ENCODE data around the gene PTPN14.
A peak's percentile ranks its signal among the peaks of the same experiment; 100 is the strongest.

DNA sequence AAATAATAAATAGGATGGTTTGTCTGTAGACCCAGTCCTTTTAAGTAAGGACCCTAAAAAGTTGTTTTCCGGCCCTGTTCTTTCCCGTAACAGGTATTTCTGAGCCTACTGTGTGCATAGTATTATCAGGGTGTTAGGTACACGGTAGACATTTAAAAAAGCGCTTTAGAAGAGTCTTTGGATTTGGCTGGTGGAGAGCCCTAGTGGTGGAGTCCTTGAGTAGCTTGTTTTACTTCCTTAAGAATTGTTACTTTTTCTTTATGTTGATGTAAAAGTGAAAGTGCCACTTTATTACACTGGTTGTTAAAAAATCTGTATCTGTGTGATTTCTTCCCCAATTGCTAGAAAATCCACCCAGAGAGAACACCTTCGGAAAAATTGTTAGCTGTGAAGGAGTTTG lies 233.7 kb downstream of the PTPN14 start:
- TF ChIP-seq, protein P1, sequence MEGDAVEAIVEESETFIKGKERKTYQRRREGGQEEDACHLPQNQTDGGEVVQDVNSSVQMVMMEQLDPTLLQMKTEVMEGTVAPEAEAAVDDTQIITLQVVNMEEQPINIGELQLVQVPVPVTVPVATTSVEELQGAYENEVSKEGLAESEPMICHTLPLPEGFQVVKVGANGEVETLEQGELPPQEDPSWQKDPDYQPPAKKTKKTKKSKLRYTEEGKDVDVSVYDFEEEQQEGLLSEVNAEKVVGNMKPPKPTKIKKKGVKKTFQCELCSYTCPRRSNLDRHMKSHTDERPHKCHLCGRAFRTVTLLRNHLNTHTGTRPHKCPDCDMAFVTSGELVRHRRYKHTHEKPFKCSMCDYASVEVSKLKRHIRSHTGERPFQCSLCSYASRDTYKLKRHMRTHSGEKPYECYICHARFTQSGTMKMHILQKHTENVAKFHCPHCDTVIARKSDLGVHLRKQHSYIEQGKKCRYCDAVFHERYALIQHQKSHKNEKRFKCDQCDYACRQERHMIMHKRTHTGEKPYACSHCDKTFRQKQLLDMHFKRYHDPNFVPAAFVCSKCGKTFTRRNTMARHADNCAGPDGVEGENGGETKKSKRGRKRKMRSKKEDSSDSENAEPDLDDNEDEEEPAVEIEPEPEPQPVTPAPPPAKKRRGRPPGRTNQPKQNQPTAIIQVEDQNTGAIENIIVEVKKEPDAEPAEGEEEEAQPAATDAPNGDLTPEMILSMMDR (IDR thresholded peaks at IDR 0.05 in 2 of 3, conservative IDR thresholded peaks at IDR 0.05 in 1 of 3; ENCODE audit: borderline replicate concordance in 1 of 3, insufficient read depth in 1 of 3, low read depth in 2 of 3, low read length in 2 of 3): 0 out of 6 replicates have a peak, but pooled peaks of 1 of the 3 experiments have one; percentile 8
- TF ChIP-seq, protein P2, sequence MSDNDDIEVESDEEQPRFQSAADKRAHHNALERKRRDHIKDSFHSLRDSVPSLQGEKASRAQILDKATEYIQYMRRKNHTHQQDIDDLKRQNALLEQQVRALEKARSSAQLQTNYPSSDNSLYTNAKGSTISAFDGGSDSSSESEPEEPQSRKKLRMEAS (IDR thresholded peaks at IDR 0.05): no peak
- TF ChIP-seq ZNF274 (IDR thresholded peaks at IDR 0.05; ENCODE audit: low read depth, low read length): no peak
